Panc1 (cell line): ENCODE data around the gene DCC.

Experiments used
- CTCF ChIP-seq: fragments of 450-650 bp; IDR thresholded peaks from 2 replicates; pipeline ENCODE4 v1.5.1; 2017; ENCODE audit warnings: mild to moderate bottlenecking
- POLR2AphosphoS5 ChIP-seq: IDR thresholded peaks from 2 replicates; pipeline ENCODE4 v1.6.1; 2012; ENCODE audit warnings: mild to moderate bottlenecking, low read depth, low read length, moderate library complexity
- TCF7L2 ChIP-seq: IDR thresholded peaks from 2 replicates; pipeline ENCODE4 v1.6.1; 2011; ENCODE audit warnings: mild to moderate bottlenecking, low read depth, low read length, inconsistent platforms

DNA sequence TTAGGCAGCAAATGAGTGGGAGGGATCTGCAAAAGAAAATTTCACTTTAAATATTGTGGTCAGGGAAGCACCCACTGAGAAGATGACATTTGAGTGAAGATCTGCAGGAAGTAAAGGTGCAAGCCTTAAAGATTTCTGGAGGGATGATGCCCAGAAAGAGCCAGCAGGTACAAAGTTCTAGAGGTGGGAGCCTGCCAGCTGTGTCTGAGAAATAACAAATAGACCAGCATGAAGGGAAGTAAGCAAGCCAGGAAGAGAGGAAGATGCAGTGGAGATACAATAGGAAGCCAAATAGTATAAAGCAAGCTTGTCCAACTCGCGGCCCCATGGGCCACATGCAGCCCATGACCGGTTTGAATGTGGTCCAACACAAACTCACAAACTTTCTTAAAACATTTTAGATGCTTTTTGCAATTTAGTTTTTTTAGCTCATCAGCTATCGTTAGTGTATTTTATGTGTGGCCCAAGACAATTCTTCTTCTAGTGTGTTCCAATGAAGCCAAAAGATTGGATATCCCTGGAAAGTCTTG lies 489.9 kb downstream of the DCC start:
- TF ChIP-seq CTCF (no peak), POLR2AphosphoS5 (no peak), TCF7L2 (no peak)
